Uterus (tissue), 4 donors: ENCODE measurements around the gene THBS3. TPM values are rescaled to one million over a fixed set of nuclear protein-coding genes. Genes with fewer than 3 reads are reported as not detected.
A peak's percentile ranks its signal among the peaks of the same experiment; 100 is the strongest.

ENCODE experiments used
- DNase-seq, 2 donors: peaks; one replicate each; pipeline ENCODE4 v3.0.0-alpha.2; 2019 to 2020
- H3K27ac ChIP-seq, 2 donors: fragments of 200-600 bp; sonication (generic); 1 replicate in 1 of 2; 2 replicates in 1 of 2; pipeline ENCODE4 v1.5.1; 2016 to 2018
- H3K27me3 ChIP-seq, 2 donors: fragments of 200-600 bp; sonication (generic); one replicate each; pipeline ENCODE4 v1.5.1; 2018 to 2019; ENCODE audit warnings: control low read depth in 1 of 2
- H3K36me3 ChIP-seq, 2 donors: fragments of 200-600 bp; sonication (generic); one replicate each; pipeline ENCODE4 v1.5.1; 2019; ENCODE audit warnings: control low read depth in 1 of 2
- H3K4me1 ChIP-seq, 2 donors: fragments of 200-600 bp; sonication (generic); one replicate each; pipeline ENCODE4 v1.5.1; 2018 to 2019; ENCODE audit warnings: control low read depth in 1 of 2
- H3K4me3 ChIP-seq, 2 donors: fragments of 200-600 bp; sonication (generic); 1 replicate in 1 of 2; 2 replicates in 1 of 2; pipeline ENCODE4 v1.5.1; 2018 to 2019; ENCODE audit warnings: mild to moderate bottlenecking in 1 of 2
- H3K9me3 ChIP-seq, 2 donors: fragments of 200-600 bp; sonication (generic); one replicate each; pipeline ENCODE4 v1.5.1; 2019; ENCODE audit warnings: control low read depth in 1 of 2
- CTCF ChIP-seq, 4 experiments: fragments of 200-600 bp in 2 of 4; fragments of 450-650 bp in 2 of 4; sonication (generic) in 2 of 4; IDR thresholded peaks; one replicate each; pipeline ENCODE4 v1.5.1; 2016 to 2019; ENCODE audit warnings: antibody characterized with exemption in 4 of 4, mild to moderate bottlenecking in 2 of 4, moderate library complexity in 1 of 4
- POLR2A ChIP-seq, 2 donors: fragments of 450-650 bp; IDR thresholded peaks; one replicate each; pipeline ENCODE4 v1.6.1; 2016; ENCODE audit warnings: antibody characterized with exemption in 2 of 2, mild to moderate bottlenecking in 1 of 2, moderate library complexity in 1 of 2
- intact Hi-C: fragments of 100-400 bp; cut with DNase I; formaldehyde crosslinking; loops from one replicate; pipeline ENCODE4 v1.15.1; 2023; ENCODE audit warnings: low total_unique reads
- total RNA-seq, 4 donors: library from RNA; depleted of rRNA in 3 of 4; stranded (reverse); fragments of >200 nt in 3 of 4; gene quantifications; one replicate each; pipeline versions ENCODE4 v1.1.0 to v1.2.4, GENCODE V29; 2014 to 2023
- donor health status: DM: yes; HTN: yes; CAD: no.

Gene THBS3
- total RNA-seq, 4 donors from 2014 or later: 11.8 to 101 (median 38.3) TPM

GRCh38 chr1:155183775-155184221 is 23.9 kb downstream of the THBS3 start:
- H3K36me3 ChIP-seq: no peaks in the 10 kb centered on the region
- TF ChIP-seq CTCF (IDR thresholded peaks at IDR 0.05) (no peak), POLR2A (IDR thresholded peaks at IDR 0.05) (no peak)
- intact Hi-C loops: no loop called here
- H3K27ac ChIP-seq: no peak overlapping the region
- no peaks in the 10 kb centered on the region for H3K9me3 ChIP-seq
- H3K4me1 ChIP-seq: no peaks in the 10 kb centered on the region
- no peak overlapping the region for H3K4me3 ChIP-seq
- DNase-seq: no peak
- H3K27me3 ChIP-seq: no peaks in the 10 kb centered on the region

GRCh38 chr1:155182052-155182550 is 25.6 kb downstream of the THBS3 start:
- Histone ChIP-seq H3K9me3 (no peaks in the 10 kb centered on the region), H3K4me1 (no peaks in the 10 kb centered on the region), H3K36me3 (no peaks in the 10 kb centered on the region), H3K27me3 (no peaks in the 10 kb centered on the region), H3K27ac (no peak overlapping the region), H3K4me3 (no peak overlapping the region)
- DNase-seq: peak; percentile 7 to 13
- intact Hi-C loops: no loop called here
- TF ChIP-seq CTCF (IDR thresholded peaks at IDR 0.05) (no peak), POLR2A (IDR thresholded peaks at IDR 0.05) (no peak)

- intact Hi-C loops: no loop called here
- H3K27ac ChIP-seq: no peak overlapping the region
- no peaks in the 10 kb centered on the region for H3K36me3 ChIP-seq
- H3K9me3 ChIP-seq: no peaks in the 10 kb centered on the region
- DNase-seq: peak; percentile 10
- no peaks in the 10 kb centered on the region for H3K4me1 ChIP-seq
- no peak overlapping the region for H3K4me3 ChIP-seq
- no peaks in the 10 kb centered on the region for H3K27me3 ChIP-seq
- TF ChIP-seq POLR2A (IDR thresholded peaks at IDR 0.05): no peak
These were observed 26.2 kb downstream of the THBS3 start for GRCh38 chr1:155181371-155182051.

DNA sequence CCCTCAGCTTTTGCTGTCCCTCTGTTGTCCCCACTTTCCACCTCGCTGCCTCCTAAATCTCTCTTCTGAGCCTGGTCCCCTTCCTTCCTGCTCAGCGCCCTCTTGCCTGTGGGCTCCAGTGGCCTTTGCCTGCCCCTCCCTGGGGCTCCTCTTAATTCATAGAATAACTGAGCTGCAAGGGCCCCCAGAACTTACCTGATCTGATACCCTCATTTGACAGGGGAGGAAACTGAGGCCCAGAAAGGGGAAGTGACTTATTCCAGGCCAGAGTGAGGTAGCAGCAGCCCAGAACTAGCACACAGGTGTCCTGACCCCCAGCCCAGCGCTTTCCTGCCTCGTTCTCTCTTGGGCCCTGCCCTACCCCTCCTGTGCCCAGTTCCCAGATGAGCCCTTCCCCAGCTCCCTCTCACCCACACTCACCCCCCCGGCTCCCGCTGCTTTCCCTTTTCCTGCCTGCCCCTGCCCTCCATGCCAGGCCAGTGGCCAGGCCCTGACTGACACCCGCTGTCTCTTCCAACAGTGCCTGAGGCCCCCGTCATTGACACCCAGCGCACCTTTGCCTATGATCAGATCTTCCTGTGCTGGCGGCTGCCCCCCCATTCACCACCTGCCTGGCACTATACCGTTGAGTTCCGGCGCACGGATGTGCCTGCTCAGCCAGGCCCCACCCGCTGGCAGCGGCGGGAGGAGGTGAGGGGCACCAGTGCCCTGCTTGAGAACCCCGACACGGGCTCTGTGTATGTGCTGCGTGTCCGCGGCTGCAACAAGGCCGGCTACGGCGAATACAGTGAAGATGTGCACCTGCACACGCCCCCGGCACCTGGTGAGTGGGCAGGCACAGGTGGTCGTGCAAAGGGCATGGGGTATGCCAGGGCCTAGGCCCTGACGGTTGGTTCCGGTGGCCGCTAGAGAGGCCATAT is 28.3 kb downstream of the THBS3 start:
- no peaks in the 10 kb centered on the region for H3K4me1 ChIP-seq
- no peak overlapping the region for H3K27ac ChIP-seq
- TF ChIP-seq POLR2A (IDR thresholded peaks at IDR 0.05): no peak
- DNase-seq: peak; percentile 14
- H3K4me3 ChIP-seq: no peak overlapping the region
- no peaks in the 10 kb centered on the region for H3K27me3 ChIP-seq
- no peaks in the 10 kb centered on the region for H3K36me3 ChIP-seq
- no peaks in the 10 kb centered on the region for H3K9me3 ChIP-seq
- intact Hi-C loops: loop anchor here (5.0 kb wide), 1 partner anchor 48 kb away; no protein-coding TSS in a partner anchor

DNA sequence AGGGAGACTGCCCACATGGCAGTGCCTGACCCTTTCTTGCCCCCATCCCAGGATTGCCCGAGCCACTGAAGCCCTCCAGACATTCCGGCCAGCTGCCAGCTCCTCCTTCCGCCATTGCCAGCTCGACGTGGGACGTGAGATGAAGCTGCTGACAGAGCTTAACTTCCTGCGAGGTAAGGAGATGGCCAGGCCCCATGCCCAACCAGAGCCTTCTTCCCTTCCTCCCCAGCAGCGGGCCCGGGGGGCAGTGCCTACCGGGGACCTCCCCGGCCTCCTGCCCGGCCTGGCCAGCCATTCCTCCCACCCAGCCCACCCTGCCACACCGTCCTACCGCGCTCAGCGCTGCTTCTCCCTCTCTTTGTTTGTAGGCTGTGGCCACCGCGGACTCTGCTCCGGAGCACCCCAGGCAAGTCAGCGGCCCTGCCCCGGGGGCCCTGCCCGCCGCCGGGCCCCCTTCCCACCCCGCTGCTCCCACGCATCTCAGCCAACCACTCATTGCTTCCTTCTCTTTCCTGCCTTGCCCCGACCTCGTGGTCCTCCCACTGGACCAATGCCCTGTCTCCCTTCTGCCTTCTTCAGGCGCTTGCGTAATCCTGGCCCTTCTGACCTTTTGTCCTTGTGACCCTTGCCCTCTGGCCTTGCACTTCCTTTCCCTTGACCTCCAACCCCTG is 29.1 kb downstream of the THBS3 start:
- no peak overlapping the region for H3K4me3 ChIP-seq

More for the DNA sequence above, 29.1 kb downstream of the THBS3 start:
- intact Hi-C loops: loop anchor here (5.0 kb wide), 1 partner anchor 49 kb away; no protein-coding TSS in a partner anchor
- TF ChIP-seq POLR2A (IDR thresholded peaks at IDR 0.05): no peak
- no peak for TF ChIP-seq CTCF (IDR thresholded peaks at IDR 0.05)
- Histone ChIP-seq H3K27me3 (no peaks in the 10 kb centered on the region), H3K36me3 (no peaks in the 10 kb centered on the region), H3K4me1 (no peaks in the 10 kb centered on the region), H3K27ac (no peak overlapping the region), H3K9me3 (no peaks in the 10 kb centered on the region)
- DNase-seq: peak in 1 of 2 donors; percentile 26
